Measurements from ENCODE around the gene SCUBE2. TPM values are rescaled to one million over a fixed set of nuclear protein-coding genes. Genes with fewer than 3 reads are reported as not detected.
A peak's percentile ranks its signal among the peaks of the same experiment; 100 is the strongest.

The SCUBE2 gene
- total RNA-seq, 1 donor from 2014 or later = 2.5 TPM

- peaks cover 16% of the 10 kb centered on the region for H3K4me1 Mint-ChIP-seq (ENCODE audit: low read depth, unreplicated experiment)
- H3K27ac Mint-ChIP-seq (ENCODE audit: unreplicated experiment) = no peak overlapping the region
- no peak for TF ChIP-seq CTCF (IDR thresholded peaks at IDR 0.05; ENCODE audit: partially characterized antibody, unreplicated experiment)
- no peak for DNase-seq
- H3K9me3 Mint-ChIP-seq (ENCODE audit: unreplicated experiment) = peaks cover 2% of the 10 kb centered on the region
- H3K36me3 Mint-ChIP-seq (ENCODE audit: unreplicated experiment) = peaks cover 4% of the 10 kb centered on the region
- H3K4me3 Mint-ChIP-seq (ENCODE audit: unreplicated experiment) = no peak overlapping the region
- H3K27me3 Mint-ChIP-seq (ENCODE audit: unreplicated experiment) = peaks cover 21% of the 10 kb centered on the region
Measured at GRCh38 chr11:9089636-9090035, 1.8 kb downstream of the SCUBE2 start.

- peaks cover under 1% of the 10 kb centered on the region for H3K9me3 Mint-ChIP-seq (ENCODE audit: unreplicated experiment)
- peak overlapping the region; percentile 34 for H3K4me3 Mint-ChIP-seq (ENCODE audit: unreplicated experiment)
- peaks cover 21% of the 10 kb centered on the region for H3K27me3 Mint-ChIP-seq (ENCODE audit: unreplicated experiment)
- TF ChIP-seq CTCF (IDR thresholded peaks at IDR 0.05; ENCODE audit: partially characterized antibody, unreplicated experiment) = no peak
- no peak overlapping the region for H3K27ac Mint-ChIP-seq (ENCODE audit: unreplicated experiment)
- H3K4me1 Mint-ChIP-seq (ENCODE audit: low read depth, unreplicated experiment) = peaks cover 16% of the 10 kb centered on the region
- peaks cover 4% of the 10 kb centered on the region for H3K36me3 Mint-ChIP-seq (ENCODE audit: unreplicated experiment)
- no peak for DNase-seq
Measured at GRCh38 chr11:9089061-9089460, 2.3 kb downstream of the SCUBE2 start.

- no peak for DNase-seq
- no peak overlapping the region for H3K4me3 Mint-ChIP-seq (ENCODE audit: unreplicated experiment)
- no peak overlapping the region for H3K27ac Mint-ChIP-seq (ENCODE audit: unreplicated experiment)
- H3K9me3 Mint-ChIP-seq (ENCODE audit: unreplicated experiment) = no peaks in the 10 kb centered on the region
- H3K36me3 Mint-ChIP-seq (ENCODE audit: unreplicated experiment) = no peaks in the 10 kb centered on the region
- H3K27me3 Mint-ChIP-seq (ENCODE audit: unreplicated experiment) = peaks cover 7% of the 10 kb centered on the region
- no peak for TF ChIP-seq CTCF (IDR thresholded peaks at IDR 0.05; ENCODE audit: partially characterized antibody, unreplicated experiment)
- H3K4me1 Mint-ChIP-seq (ENCODE audit: low read depth, unreplicated experiment) = peaks cover 6% of the 10 kb centered on the region
Measured at GRCh38 chr11:9082575-9082974, 8.8 kb downstream of the SCUBE2 start.

- Mint-ChIP-seq H3K36me3 (ENCODE audit: unreplicated experiment) (no peaks in the 10 kb centered on the region), H3K9me3 (ENCODE audit: unreplicated experiment) (no peaks in the 10 kb centered on the region), H3K27ac (ENCODE audit: unreplicated experiment) (no peak overlapping the region), H3K27me3 (ENCODE audit: unreplicated experiment) (peaks cover 3% of the 10 kb centered on the region), H3K4me1 (ENCODE audit: low read depth, unreplicated experiment) (peaks cover 16% of the 10 kb centered on the region), H3K4me3 (ENCODE audit: unreplicated experiment) (no peak overlapping the region)
- TF ChIP-seq CTCF (IDR thresholded peaks at IDR 0.05; ENCODE audit: partially characterized antibody, unreplicated experiment) = no peak
- DNase-seq = no peak
Measured at GRCh38 chr11:9081153-9081552, 10.2 kb downstream of the SCUBE2 start.

- TF ChIP-seq CTCF (IDR thresholded peaks at IDR 0.05; ENCODE audit: partially characterized antibody, unreplicated experiment) = no peak
- H3K4me1 Mint-ChIP-seq (ENCODE audit: low read depth, unreplicated experiment) = peaks cover 22% of the 10 kb centered on the region
- no peaks in the 10 kb centered on the region for H3K27me3 Mint-ChIP-seq (ENCODE audit: unreplicated experiment)
- H3K9me3 Mint-ChIP-seq (ENCODE audit: unreplicated experiment) = peaks cover 3% of the 10 kb centered on the region
- no peaks in the 10 kb centered on the region for H3K36me3 Mint-ChIP-seq (ENCODE audit: unreplicated experiment)
- DNase-seq = no peak
- no peak overlapping the region for H3K27ac Mint-ChIP-seq (ENCODE audit: unreplicated experiment)
- no peak overlapping the region for H3K4me3 Mint-ChIP-seq (ENCODE audit: unreplicated experiment)
Measured at GRCh38 chr11:9078113-9079086, 13.0 kb downstream of the SCUBE2 start.
